Measurements from ENCODE around the gene VPREB3.

- TF ChIP-seq, protein P1, sequence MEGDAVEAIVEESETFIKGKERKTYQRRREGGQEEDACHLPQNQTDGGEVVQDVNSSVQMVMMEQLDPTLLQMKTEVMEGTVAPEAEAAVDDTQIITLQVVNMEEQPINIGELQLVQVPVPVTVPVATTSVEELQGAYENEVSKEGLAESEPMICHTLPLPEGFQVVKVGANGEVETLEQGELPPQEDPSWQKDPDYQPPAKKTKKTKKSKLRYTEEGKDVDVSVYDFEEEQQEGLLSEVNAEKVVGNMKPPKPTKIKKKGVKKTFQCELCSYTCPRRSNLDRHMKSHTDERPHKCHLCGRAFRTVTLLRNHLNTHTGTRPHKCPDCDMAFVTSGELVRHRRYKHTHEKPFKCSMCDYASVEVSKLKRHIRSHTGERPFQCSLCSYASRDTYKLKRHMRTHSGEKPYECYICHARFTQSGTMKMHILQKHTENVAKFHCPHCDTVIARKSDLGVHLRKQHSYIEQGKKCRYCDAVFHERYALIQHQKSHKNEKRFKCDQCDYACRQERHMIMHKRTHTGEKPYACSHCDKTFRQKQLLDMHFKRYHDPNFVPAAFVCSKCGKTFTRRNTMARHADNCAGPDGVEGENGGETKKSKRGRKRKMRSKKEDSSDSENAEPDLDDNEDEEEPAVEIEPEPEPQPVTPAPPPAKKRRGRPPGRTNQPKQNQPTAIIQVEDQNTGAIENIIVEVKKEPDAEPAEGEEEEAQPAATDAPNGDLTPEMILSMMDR (conservative IDR thresholded peaks at IDR 0.05 in 1 of 2, IDR thresholded peaks at IDR 0.05 in 1 of 2; ENCODE audit: extremely low read depth in 1 of 2, insufficient read depth in 1 of 2, low read depth in 1 of 2, low read length in 2 of 2), result no peak
- TF ChIP-seq EZH2 (IDR thresholded peaks at IDR 0.05; ENCODE audit: borderline replicate concordance, low read length), result no peak
Observed at GRCh38 chr22:23718371-23719165, 35.7 kb downstream of the VPREB3 start.
